ENCODE results near the gene RXRG. TPM values are rescaled to one million over a fixed set of nuclear protein-coding genes. Genes with fewer than 3 reads are reported as not detected.

Gene RXRG
- total RNA-seq, 4 donors from 2014 or later = 0.13 to 4.0 (median 0.84) TPM

GRCh38 chr1:165367375-165367993, 77.4 kb downstream of the RXRG start:
- 39 to 49% methylated on average over 7 of the region's 7 CpGs for WGBS, 2 donors
- no peak overlapping the region for H3K4me3 ChIP-seq (replicated peaks in 1 of 3)
- H3K36me3 ChIP-seq = no peaks in the 10 kb centered on the region
- intact Hi-C loops (cut with DNase I) = loop anchor here (10.0 kb wide), 1 partner anchor 223 kb away; no protein-coding TSS in a partner anchor
- no peaks in the 10 kb centered on the region for H3K9me3 ChIP-seq
- no peaks in the 10 kb centered on the region for H3K27me3 ChIP-seq
- peak; percentile 88 to 91 for DNase-seq
- TF ChIP-seq CTCF (IDR thresholded peaks at IDR 0.05) (peak; percentile 70 to 98 (median 90)), POLR2A (IDR thresholded peaks at IDR 0.05) (no peak)
- peaks cover 6 to 26% of the 10 kb centered on the region in 2 donors for H3K4me1 ChIP-seq
- H3K27ac ChIP-seq = no peak overlapping the region

GRCh38 chr1:165365341-165365740, 79.6 kb downstream of the RXRG start:
- DNase-seq = no peak
- intact Hi-C loops (cut with DNase I) = loop anchor here (10.0 kb wide), 1 partner anchor 221 kb away; no protein-coding TSS in a partner anchor
- H3K4me3 ChIP-seq (replicated peaks in 1 of 3) = no peak overlapping the region
- no peak overlapping the region for H3K27ac ChIP-seq
- 51 to 61% methylated on average over 2 of the region's 2 CpGs for WGBS, 2 donors
- H3K27me3 ChIP-seq = no peaks in the 10 kb centered on the region
- no peak for TF ChIP-seq CTCF (IDR thresholded peaks at IDR 0.05)
- no peak for TF ChIP-seq POLR2A (IDR thresholded peaks at IDR 0.05)
- no peaks in the 10 kb centered on the region for H3K9me3 ChIP-seq
- H3K4me1 ChIP-seq = peaks cover 0 to 12% of the 10 kb centered on the region in 2 donors
- no peaks in the 10 kb centered on the region for H3K36me3 ChIP-seq

- peak; percentile 46 to 60 for DNase-seq
- intact Hi-C loops (cut with DNase I) = loop anchor here (10.0 kb wide), 1 partner anchor 220 kb away; no protein-coding TSS in a partner anchor
- Histone ChIP-seq H3K9me3 (no peaks in the 10 kb centered on the region), H3K4me3 (replicated peaks in 1 of 3) (no peak overlapping the region), H3K36me3 (no peaks in the 10 kb centered on the region), H3K4me1 (peaks cover 0 to 12% of the 10 kb centered on the region in 2 donors), H3K27me3 (no peaks in the 10 kb centered on the region), H3K27ac (no peak overlapping the region)
- TF ChIP-seq CTCF (IDR thresholded peaks at IDR 0.05) = no peak
- TF ChIP-seq POLR2A (IDR thresholded peaks at IDR 0.05) = no peak
- 34 to 44% methylated on average over 4 to 6 of the region's 6 CpGs for WGBS, 2 donors
Observed at GRCh38 chr1:165364568-165365133, 80.3 kb downstream of the RXRG start.

GRCh38 chr1:165356876-165357275, 88.0 kb downstream of the RXRG start:
- intact Hi-C loops (cut with DNase I) = no loop called here
- TF ChIP-seq POLR2A (IDR thresholded peaks at IDR 0.05) (no peak), CTCF (IDR thresholded peaks at IDR 0.05) (no peak)
- Histone ChIP-seq H3K4me1 (peaks cover 16 to 31% of the 10 kb centered on the region in 2 donors), H3K4me3 (replicated peaks in 1 of 3) (no peak overlapping the region), H3K27ac (no peak overlapping the region), H3K36me3 (no peaks in the 10 kb centered on the region), H3K27me3 (peaks cover 36% of the 10 kb centered on the region), H3K9me3 (no peaks in the 10 kb centered on the region)
- WGBS, 2 donors = 36 to 51% methylated on average over 10 to 16 of the region's 25 CpGs
- no peak for DNase-seq

Measured in thyroid gland (tissue), 4 donors.